HG03039 (cell line): Measurements from ENCODE around the gene CLCC1.

Experiments used
- ATAC-seq: cut with Tn5 transposase; IDR thresholded peaks from one replicate; pipeline ENCODE4 v1.9.1; 2021; ENCODE audit warnings: mild to moderate bottlenecking, moderate library complexity; ENCODE audit not compliant: unreplicated experiment

CLCC1 gene

DNA sequence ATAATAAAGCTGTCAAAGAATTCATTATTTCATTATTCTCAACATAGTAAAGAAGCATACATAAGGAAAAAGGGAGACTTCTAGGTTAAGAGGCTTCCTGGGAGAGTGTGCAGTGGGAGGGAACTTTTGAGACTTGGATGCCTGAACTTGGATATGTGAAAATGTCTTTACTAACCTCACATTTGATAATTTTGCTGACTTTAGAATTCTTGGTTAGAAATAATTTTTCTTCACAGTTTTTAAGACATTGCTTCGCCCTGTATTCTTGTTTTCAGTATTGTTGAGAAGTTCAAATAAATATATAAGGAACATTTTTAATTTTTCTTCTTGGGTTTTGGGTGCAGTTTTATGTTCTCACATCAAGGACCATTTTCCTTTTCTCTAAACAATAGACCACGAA lies 46.5 kb downstream of the CLCC1 start:
- ATAC-seq, result no peak
